Measurements from ENCODE around the gene SPRR1B. TPM values are rescaled to one million over a fixed set of nuclear protein-coding genes. Genes with fewer than 3 reads are reported as not detected.

Gene SPRR1B
- total RNA-seq, 1 donor from 2014 or later = not detected

DNA sequence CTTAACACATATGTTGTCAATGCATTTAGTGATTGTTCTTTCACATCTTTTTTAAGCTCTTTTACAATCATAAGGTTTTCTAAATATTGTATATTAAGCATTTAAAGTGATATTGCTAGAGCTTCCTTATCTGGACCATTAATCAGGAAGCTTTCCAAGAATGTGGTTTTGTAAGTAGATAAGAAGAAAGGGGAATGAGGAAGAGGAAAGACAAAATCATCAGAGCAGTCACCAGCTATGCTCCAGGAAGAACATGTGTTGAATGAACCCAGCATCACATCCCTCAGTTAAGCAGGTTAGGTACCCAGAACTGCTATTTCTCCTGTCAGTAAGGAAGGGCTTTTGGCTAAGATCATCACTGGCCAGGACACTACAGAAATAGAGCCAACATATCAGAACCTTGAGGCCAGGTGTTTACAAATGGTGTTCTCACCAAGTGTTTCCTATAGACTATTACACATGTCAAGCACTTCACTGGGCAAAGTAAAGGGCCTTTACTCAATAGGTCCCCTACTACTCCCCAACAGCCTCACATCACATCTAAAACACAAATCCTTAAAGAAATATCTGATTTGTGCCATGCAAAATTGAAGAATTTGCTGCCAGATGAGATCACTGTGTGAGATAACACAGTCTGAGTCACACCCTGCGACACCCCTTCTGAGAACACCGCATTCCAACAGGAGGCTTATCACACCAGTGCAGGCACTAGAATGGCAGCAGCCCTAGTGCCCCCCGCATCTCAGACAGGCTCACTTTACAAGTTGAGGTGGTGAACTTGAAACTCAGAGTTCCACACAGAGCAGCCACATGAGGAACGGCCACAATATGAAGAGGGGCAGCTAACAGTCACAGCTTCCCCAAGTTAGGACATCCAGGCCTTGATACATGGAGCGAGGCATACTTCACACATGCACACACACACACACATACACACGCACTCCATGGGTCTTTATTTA is 28.1 kb downstream of the SPRR1B start:
- Histone ChIP-seq H3K4me1 (no peaks in the 10 kb centered on the region), H3K27me3 (ENCODE audit: low read depth) (no peaks in the 10 kb centered on the region), H3K9me3 (no peaks in the 10 kb centered on the region), H3K36me3 (no peaks in the 10 kb centered on the region), H3K27ac (no peak overlapping the region), H3K4me3 (no peak overlapping the region)
- TF ChIP-seq, protein P1, sequence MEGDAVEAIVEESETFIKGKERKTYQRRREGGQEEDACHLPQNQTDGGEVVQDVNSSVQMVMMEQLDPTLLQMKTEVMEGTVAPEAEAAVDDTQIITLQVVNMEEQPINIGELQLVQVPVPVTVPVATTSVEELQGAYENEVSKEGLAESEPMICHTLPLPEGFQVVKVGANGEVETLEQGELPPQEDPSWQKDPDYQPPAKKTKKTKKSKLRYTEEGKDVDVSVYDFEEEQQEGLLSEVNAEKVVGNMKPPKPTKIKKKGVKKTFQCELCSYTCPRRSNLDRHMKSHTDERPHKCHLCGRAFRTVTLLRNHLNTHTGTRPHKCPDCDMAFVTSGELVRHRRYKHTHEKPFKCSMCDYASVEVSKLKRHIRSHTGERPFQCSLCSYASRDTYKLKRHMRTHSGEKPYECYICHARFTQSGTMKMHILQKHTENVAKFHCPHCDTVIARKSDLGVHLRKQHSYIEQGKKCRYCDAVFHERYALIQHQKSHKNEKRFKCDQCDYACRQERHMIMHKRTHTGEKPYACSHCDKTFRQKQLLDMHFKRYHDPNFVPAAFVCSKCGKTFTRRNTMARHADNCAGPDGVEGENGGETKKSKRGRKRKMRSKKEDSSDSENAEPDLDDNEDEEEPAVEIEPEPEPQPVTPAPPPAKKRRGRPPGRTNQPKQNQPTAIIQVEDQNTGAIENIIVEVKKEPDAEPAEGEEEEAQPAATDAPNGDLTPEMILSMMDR (IDR thresholded peaks at IDR 0.05) = no peak
- intact Hi-C loops (cut with DNase I) = no loop called here
- DNase-seq = no peak
- ATAC-seq = no peak

DNA sequence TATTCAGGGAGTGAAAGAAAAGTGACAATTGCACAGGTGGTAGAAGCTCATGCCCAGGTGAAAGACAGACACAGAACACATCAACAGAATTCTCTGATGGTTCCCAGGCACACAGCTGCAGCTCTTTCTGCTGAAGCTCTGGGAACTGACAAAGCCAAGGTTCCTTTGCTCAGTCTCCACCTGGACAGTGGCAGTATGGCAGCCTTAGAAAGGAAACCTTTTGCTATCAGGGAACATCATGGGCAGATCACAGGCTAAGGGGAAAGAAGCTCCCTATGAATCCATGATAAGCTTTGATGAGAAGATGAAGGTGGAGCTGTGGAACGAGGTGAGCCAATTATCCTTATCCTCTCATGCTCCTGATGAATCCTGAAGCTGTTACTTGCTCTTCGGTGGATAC is 39.2 kb downstream of the SPRR1B start:
- TF ChIP-seq, protein P1 (IDR thresholded peaks at IDR 0.05) = no peak
- intact Hi-C loops (cut with DNase I) = no loop called here
- Histone ChIP-seq H3K36me3 (no peaks in the 10 kb centered on the region), H3K4me3 (no peak overlapping the region), H3K27me3 (ENCODE audit: low read depth) (no peaks in the 10 kb centered on the region), H3K27ac (no peak overlapping the region), H3K9me3 (no peaks in the 10 kb centered on the region), H3K4me1 (no peaks in the 10 kb centered on the region)
- no peak for DNase-seq
- ATAC-seq = no peak

DNA sequence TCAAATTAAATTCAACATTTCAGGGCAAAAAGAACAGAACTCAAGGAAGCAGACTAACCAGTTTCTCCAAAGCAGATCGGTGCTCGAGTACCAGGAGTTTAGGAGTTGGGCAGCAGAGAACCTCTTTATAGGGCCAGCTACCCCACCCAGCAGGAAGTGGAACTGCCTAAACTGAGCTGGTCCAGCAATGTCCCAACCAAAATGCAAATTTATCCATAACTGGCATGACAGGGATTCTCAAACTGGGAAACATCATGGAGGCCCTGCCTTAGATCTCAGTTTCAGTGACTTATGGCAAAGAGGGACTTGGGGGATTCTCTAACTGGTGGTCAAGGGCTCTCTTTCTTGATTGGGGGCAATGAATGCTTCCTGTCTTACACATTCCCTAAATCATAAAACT is 40.5 kb downstream of the SPRR1B start, which contains the start of gene SPRR2B:
TSS of gene SPRR2B (minus strand) at position 101 of the 400 bp plus-strand sequence. CDS start 772 bp downstream, outside the sequence.
- Histone ChIP-seq H3K27ac (no peak within 1 kb of the TSS), H3K36me3 (no peaks in the 10 kb centered on the region), H3K4me1 (no peaks in the 10 kb centered on the region), H3K27me3 (ENCODE audit: low read depth) (no peaks in the 10 kb centered on the region), H3K9me3 (no peaks in the 10 kb centered on the region), H3K4me3 (no peak within 1 kb of the TSS)
- intact Hi-C loops (cut with DNase I) = no loop called here
- DNase-seq (no peak), ATAC-seq (no peak)
- TF ChIP-seq, protein P1 (IDR thresholded peaks at IDR 0.05) = no peak

DNA sequence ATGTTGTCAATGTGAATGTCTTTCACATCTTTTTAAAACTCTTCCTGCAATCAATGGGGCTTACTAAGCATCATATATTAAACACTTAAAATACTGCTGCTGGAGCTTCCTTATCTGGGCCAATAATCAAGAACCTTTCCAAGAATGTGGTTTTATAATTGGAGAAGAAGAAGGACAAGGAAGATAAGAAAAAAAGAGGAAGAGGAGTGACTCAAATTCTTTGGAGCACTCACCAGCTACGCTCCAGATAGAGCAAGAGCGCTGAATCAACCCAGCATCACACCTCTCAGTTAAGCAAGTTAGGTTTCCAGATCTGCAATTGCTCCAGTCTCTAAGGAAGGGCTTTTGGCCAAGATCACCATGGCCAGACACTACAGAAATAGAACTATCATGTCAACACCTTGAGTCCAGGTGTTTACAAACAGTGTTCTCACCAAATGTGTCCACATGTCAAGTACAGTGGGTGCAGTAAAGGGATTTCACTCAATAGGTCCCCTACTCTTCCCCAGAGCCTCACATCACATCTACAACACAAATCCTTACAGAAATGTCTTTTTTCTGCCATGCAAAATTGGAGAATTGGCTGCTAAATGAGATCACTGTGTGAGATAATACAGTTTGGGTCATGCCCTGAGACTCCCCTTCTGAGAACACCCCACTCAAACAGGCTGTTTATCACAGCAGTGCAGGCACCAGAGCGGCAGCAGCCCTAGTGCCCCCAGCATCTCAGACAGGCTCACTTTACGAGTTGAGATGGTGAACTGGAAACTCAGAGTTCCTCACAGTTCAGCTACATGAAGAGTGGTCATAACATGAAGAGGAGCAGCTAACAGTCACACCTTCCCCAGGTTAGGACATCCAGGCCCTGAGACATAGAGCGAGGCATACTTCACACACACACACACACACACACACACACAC is 42.1 kb downstream of the SPRR1B start:
- no peak overlapping the region for H3K4me3 ChIP-seq
- DNase-seq (no peak), ATAC-seq (no peak)
- no peaks in the 10 kb centered on the region for H3K9me3 ChIP-seq
- intact Hi-C loops (cut with DNase I) = no loop called here
- TF ChIP-seq, protein P1 (IDR thresholded peaks at IDR 0.05) = no peak
- no peaks in the 10 kb centered on the region for H3K36me3 ChIP-seq
- H3K4me1 ChIP-seq = no peaks in the 10 kb centered on the region
- H3K27ac ChIP-seq = no peak overlapping the region
- no peaks in the 10 kb centered on the region for H3K27me3 ChIP-seq (ENCODE audit: low read depth)

DNA sequence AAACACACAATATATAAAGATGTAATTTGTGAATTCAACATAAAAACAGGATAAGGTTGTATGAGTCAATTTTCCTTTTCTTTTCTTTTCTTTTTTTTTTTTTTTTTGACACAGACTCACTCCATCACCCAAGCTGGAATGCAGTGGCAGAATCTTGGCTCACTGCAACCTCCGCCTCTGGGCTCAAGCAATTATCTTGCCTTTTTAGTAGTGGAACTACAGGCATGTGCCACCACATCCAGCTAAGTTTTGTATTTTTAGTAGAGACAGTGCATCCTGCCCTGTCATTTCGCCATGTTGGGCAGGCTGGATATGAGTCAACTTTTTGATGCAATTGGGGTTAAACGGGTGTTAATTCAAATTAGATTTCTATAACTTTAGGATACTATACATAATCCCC is 50.7 kb downstream of the SPRR1B start:
- TF ChIP-seq, protein P1 (IDR thresholded peaks at IDR 0.05) = no peak
- intact Hi-C loops (cut with DNase I) = no loop called here
- no peaks in the 10 kb centered on the region for H3K27me3 ChIP-seq (ENCODE audit: low read depth)
- DNase-seq (no peak), ATAC-seq (no peak)
- H3K9me3 ChIP-seq = peaks cover 4% of the 10 kb centered on the region
- no peak overlapping the region for H3K27ac ChIP-seq
- H3K4me1 ChIP-seq = no peaks in the 10 kb centered on the region
- no peak overlapping the region for H3K4me3 ChIP-seq
- H3K36me3 ChIP-seq = no peaks in the 10 kb centered on the region
